ENCODE data around the gene SLC35F3.

DNA sequence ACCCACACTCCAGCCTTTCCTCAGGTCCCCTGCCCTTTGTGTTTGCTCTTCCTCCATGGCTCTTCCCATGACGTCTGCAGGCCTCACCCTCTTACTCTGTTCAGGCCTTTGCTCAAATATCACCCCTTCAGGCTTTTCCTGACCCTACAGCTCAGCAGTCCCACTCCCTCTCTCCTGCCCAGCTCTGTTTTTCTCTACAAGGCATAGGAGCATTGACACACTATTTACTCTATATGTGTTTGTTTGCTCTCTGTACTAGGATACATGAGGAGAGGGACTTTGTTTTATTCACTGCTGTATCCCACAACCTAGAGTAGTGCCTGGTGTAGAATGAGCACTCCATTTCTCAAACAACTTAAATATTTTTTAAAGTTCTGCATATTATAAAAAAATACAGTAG, 361.4 kb downstream of the SLC35F3 start:
- no peak for TF ChIP-seq CTCF (IDR thresholded peaks at IDR 0.05)
- TF ChIP-seq POLR2A (IDR thresholded peaks at IDR 0.05), result no peak
- TF ChIP-seq POLR2AphosphoS5 (IDR thresholded peaks at IDR 0.05), result no peak
- TF ChIP-seq EP300 (IDR thresholded peaks at IDR 0.05), result no peak
